K562 (cell line): Measurements from ENCODE around the gene SPRTN. TPM values are rescaled to one million over a fixed set of nuclear protein-coding genes. Genes with fewer than 3 reads are reported as not detected.

Experiments
- ATAC-seq: fragments of 200-7000 bp; cut with Tn5 transposase; 3 replicates; pipeline ENCODE4 v1.9.1; 2020; ENCODE audit warnings: moderate library complexity
- BruUV-seq: library from RNA; stranded (reverse); fragments of 400-500 nt; replicated peaks from 2 replicates; lab custom pipeline; 2021; lab: Mats Ljungman, UMichigan
- CTCF ChIA-PET: fragments of 300-600 bp; formaldehyde crosslinking; extraction: SDS; loops from one replicate; lab custom pipeline; 2021; ENCODE audit warnings: low intra/inter-chr PET ratio; lab: Yijun Ruan, JAX
- POLR2A ChIA-PET: fragments of 300-600, 350-650 bp; sonication (Branson Sonifier 250); formaldehyde crosslinking; extraction: SDS; loops from one replicate; lab custom pipeline; 2021; ENCODE audit warnings: antibody characterized with exemption, inconsistent platforms; lab: Yijun Ruan, JAX
- DNase-seq, 4 experiments: peaks; one replicate each; pipeline versions ENCODE4 v3.0.0 to v3.0.0-alpha.2; 2011 to 2018; ENCODE audit warnings: low spot score in 3 of 4, mixed read lengths in 3 of 4; ENCODE audit errors: extremely low read depth in 1 of 4
- FAIRE-seq: peaks from 2 replicates; lab custom pipeline; 2011; peaks lifted over from hg19 to GRCh38; lab: Jason Lieb, UNC
- H2AFZ ChIP-seq: 2 replicates; pipeline ENCODE4 v1.6.0; 2011; ENCODE audit warnings: low read depth, low read length, control low read depth, inconsistent platforms
- H3K27ac ChIP-seq: fragments of 200-600 bp; 3 replicates; pipeline ENCODE4 v1.8.0; 2011; ENCODE audit warnings: low read depth, mild to moderate bottlenecking, control low read depth, inconsistent platforms, low read length, moderate library complexity, mixed read lengths; ENCODE audit errors: extremely low read depth
- H3K27me3 ChIP-seq, 2 experiments: fragments of 300-600 bp in 1 of 2; 2 replicates in 1 of 2; 3 replicates in 1 of 2; pipeline versions ENCODE4 v1.6.0 to v1.8.0; 2011; ENCODE audit warnings: inconsistent platforms in 2 of 2, low read length in 2 of 2, mild to moderate bottlenecking in 1 of 2, mixed read lengths in 1 of 2, moderate library complexity in 1 of 2; ENCODE audit not compliant: control insufficient read depth in 2 of 2, insufficient read depth in 2 of 2
- H3K36me3 ChIP-seq: fragments of 300-600 bp; 3 replicates; pipeline ENCODE4 v1.8.0; 2011; ENCODE audit warnings: mild to moderate bottlenecking, low read length, inconsistent platforms; ENCODE audit not compliant: control insufficient read depth, insufficient read depth
- H3K4me1 ChIP-seq, 2 experiments: fragments of 200-600 bp in 1 of 2; replicated peaks in 1 of 2; 2 replicates in 1 of 2; 3 replicates in 1 of 2; pipeline versions ENCODE4 v1.5.1 to v1.8.0; 2011; ENCODE audit warnings: inconsistent platforms in 2 of 2, low read length in 2 of 2, mild to moderate bottlenecking in 1 of 2, mixed read lengths in 1 of 2, moderate library complexity in 1 of 2; ENCODE audit not compliant: control insufficient read depth in 2 of 2, insufficient read depth in 2 of 2
- H3K4me2 ChIP-seq: 2 replicates; pipeline ENCODE4 v1.6.1; 2011; ENCODE audit warnings: low read length, control low read depth, inconsistent platforms, mixed read lengths; ENCODE audit not compliant: insufficient read depth
- H3K4me3 ChIP-seq: fragments of 200-600 bp; sonication (generic), shearing (Covaris generic); 2 replicates; pipeline ENCODE4 v1.5.1; 2016; ENCODE audit warnings: control low read depth, inconsistent platforms
- H3K79me2 ChIP-seq: fragments of 200-600 bp; 3 replicates; pipeline ENCODE4 v1.8.0; 2011; ENCODE audit warnings: low read length, inconsistent platforms; ENCODE audit not compliant: control insufficient read depth, insufficient read depth
- H3K9ac ChIP-seq, 2 experiments: 2 replicates each; pipeline versions ENCODE4 v1.6.0 to v1.6.1; 2011; ENCODE audit warnings: low read depth in 2 of 2, low read length in 2 of 2, control low read depth in 1 of 2, inconsistent platforms in 1 of 2, mild to moderate bottlenecking in 1 of 2, mixed read lengths in 1 of 2; ENCODE audit not compliant: insufficient read depth in 1 of 2
- H3K9me1 ChIP-seq: one replicate; pipeline ENCODE4 v1.6.0; 2011; ENCODE audit warnings: inconsistent platforms, mild to moderate bottlenecking, low read length, moderate library complexity; ENCODE audit not compliant: control insufficient read depth, insufficient read depth
- H3K9me3 ChIP-seq: replicated peaks from 2 replicates; pipeline ENCODE4 v1.5.1; 2011; ENCODE audit warnings: low read depth, low read length, inconsistent platforms; ENCODE audit not compliant: control insufficient read depth, insufficient read depth
- H4K20me1 ChIP-seq: replicated peaks from 2 replicates; pipeline ENCODE4 v1.6.1; 2011; ENCODE audit warnings: low read length, inconsistent platforms, mixed read lengths; ENCODE audit not compliant: control insufficient read depth, insufficient read depth
- IFI16 ChIP-seq: fragments of 250-450 bp; sonication (Bioruptor Pico); IDR thresholded peaks from 2 replicates; pipeline ENCODE4 v2.1.2; 2022; ENCODE audit warnings: mild to moderate bottlenecking, inconsistent platforms
- NFE2 ChIP-seq: IDR thresholded peaks from 2 replicates; pipeline ENCODE4 v1.6.1; 2014; ENCODE audit warnings: antibody characterized with exemption, low read depth
- ZFPM2 ChIP-seq: fragments of 250-450 bp; sonication (Bioruptor Pico); IDR thresholded peaks from 2 replicates; pipeline ENCODE4 v1.5.1; 2022; ENCODE audit warnings: mild to moderate bottlenecking
- ZKSCAN1 ChIP-seq: fragments of 150-350 bp; IDR thresholded peaks from 2 replicates; pipeline ENCODE4 v1.6.1; 2016; ENCODE audit warnings: low read depth, low read length
- ZNF347 ChIP-seq: fragments of 450-650 bp; formaldehyde crosslinking; IDR thresholded peaks from 2 replicates; pipeline ENCODE4 v1.4.0; 2020; ENCODE audit warnings: low read depth, mild to moderate bottlenecking, moderate library complexity
- ZNF57 ChIP-seq: fragments of 450-650 bp; formaldehyde crosslinking; IDR thresholded peaks from 2 replicates; pipeline ENCODE4 v1.4.0; 2020; ENCODE audit warnings: mild to moderate bottlenecking, moderate library complexity
- ZNF584 ChIP-seq: fragments of 200-800 bp; sonication (Bioruptor generic); IDR thresholded peaks from 2 replicates; pipeline ENCODE4 v1.6.1; 2016; ENCODE audit warnings: low read depth, mild to moderate bottlenecking, missing genetic modification characterization, missing compliant biosample characterization
- WGBS: fragments of 100-300 bp; shearing (Covaris generic); methylation state at CpG from one replicate; pipeline ENCODE4 v1.1.6; 2016; ENCODE audit warnings: low coverage, mixed read lengths; ENCODE audit not compliant: insufficient coverage; ENCODE audit errors: missing lambda C conversion rate; 5-methylcytosine and 5-hydroxymethylcytosine counted together
- in situ Hi-C: fragments of 300-500 bp; cut with MboI; formaldehyde crosslinking; loops from 4 replicates; pipeline ENCODE4 v1.15.0; 2018; ENCODE audit warnings: inconsistent platforms, mixed read lengths
- intact Hi-C: fragments of 100-400 bp; cut with micrococcal nuclease; formaldehyde crosslinking; loops from 2 replicates; pipeline ENCODE4 v1.14.2; 2022
- polyA plus RNA-seq, 8 experiments: library from polyadenylated mRNA; depleted of rRNA in 4 of 8; stranded (reverse) in 5 of 8; unstranded in 3 of 8; fragments of >200 nt; fragmentation: Nextera tagmentation in 2 of 8; fragmentation: Illumina TruSeq in 1 of 8; extraction: Ambion mirVana in 2 of 8; extraction: Trizol in 1 of 8; gene quantifications; 2 replicates each; pipeline versions ENCODE4 v1.2.1 to v1.2.3, GENCODE V29; 2011 to 2014; ENCODE audit warnings: inconsistent platforms in 1 of 8, missing spikeins in 1 of 8
- total RNA-seq, 7 experiments: library from RNA; depleted of rRNA in 6 of 7; stranded (reverse); fragments of >200 nt in 6 of 7; fragmentation: Illumina TruSeq in 2 of 7; extraction: Trizol in 2 of 7; gene quantifications; 2 replicates each; pipeline versions ENCODE4 v1.2.1 to v1.2.3, GENCODE V29; 2011 to 2021; ENCODE audit warnings: low replicate concordance in 1 of 7
- TF ChIP-seq, protein P1 (sequence below): fragments of 450-650 bp; conservative IDR thresholded peaks from 2 replicates; pipeline ENCODE4 v1.6.1; 2016; ENCODE audit warnings: missing genetic modification characterization, low read depth, mild to moderate bottlenecking, missing compliant biosample characterization, moderate library complexity
- TF ChIP-seq, protein P2 (sequence below): fragments of 450-650 bp; formaldehyde crosslinking; IDR thresholded peaks from 2 replicates; pipeline ENCODE4 v1.4.0; 2020; ENCODE audit warnings: mild to moderate bottlenecking, mixed read lengths

The SPRTN gene
- total and polyA plus RNA-seq, 9 of the 15 experiments (the other 6 are each of a cell fraction or from before 2014, with no cell fraction given), result 8.1 to 32.5 (median 21.2) TPM

GRCh38 chr1:231376875-231377549 is 38.9 kb downstream of the SPRTN start:
- Histone ChIP-seq H3K27me3 (no peaks in the 10 kb centered on the region), H3K4me1 (0 out of 5 replicates have a peak, but pooled peaks cover 0 to 2% of the 10 kb centered on the region in 2 experiments), H3K79me2 (peaks cover 72% of the 10 kb centered on the region), H3K4me2 (no peak overlapping the region), H3K27ac (no peak overlapping the region), H3K36me3 (peaks cover 11% of the 10 kb centered on the region; the same call in 1 of the 3 replicates), H3K9me3 (no peaks in the 10 kb centered on the region), H4K20me1 (peaks cover 20% of the 10 kb centered on the region), H2AFZ (no peak overlapping the region), H3K9ac (no peak overlapping the region), H3K4me3 (no peak overlapping the region), H3K9me1 (no peaks in the 10 kb centered on the region)
- TF ChIP-seq ZFPM2 (CRISPR knock-in tag) (no peak), ZNF57 (CRISPR knock-in tag) (no peak), IFI16 (CRISPR knock-in tag) (no peak), ZNF347 (CRISPR knock-in tag) (no peak), ZNF584 (no peak), ZKSCAN1 (no peak), NFE2 (0 out of 2 replicates have a peak, but pooled peaks have one; percentile 22)
- TF ChIP-seq, protein P1, sequence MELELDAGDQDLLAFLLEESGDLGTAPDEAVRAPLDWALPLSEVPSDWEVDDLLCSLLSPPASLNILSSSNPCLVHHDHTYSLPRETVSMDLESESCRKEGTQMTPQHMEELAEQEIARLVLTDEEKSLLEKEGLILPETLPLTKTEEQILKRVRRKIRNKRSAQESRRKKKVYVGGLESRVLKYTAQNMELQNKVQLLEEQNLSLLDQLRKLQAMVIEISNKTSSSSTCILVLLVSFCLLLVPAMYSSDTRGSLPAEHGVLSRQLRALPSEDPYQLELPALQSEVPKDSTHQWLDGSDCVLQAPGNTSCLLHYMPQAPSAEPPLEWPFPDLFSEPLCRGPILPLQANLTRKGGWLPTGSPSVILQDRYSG (tag), result no peak
- TF ChIP-seq, protein P2, sequence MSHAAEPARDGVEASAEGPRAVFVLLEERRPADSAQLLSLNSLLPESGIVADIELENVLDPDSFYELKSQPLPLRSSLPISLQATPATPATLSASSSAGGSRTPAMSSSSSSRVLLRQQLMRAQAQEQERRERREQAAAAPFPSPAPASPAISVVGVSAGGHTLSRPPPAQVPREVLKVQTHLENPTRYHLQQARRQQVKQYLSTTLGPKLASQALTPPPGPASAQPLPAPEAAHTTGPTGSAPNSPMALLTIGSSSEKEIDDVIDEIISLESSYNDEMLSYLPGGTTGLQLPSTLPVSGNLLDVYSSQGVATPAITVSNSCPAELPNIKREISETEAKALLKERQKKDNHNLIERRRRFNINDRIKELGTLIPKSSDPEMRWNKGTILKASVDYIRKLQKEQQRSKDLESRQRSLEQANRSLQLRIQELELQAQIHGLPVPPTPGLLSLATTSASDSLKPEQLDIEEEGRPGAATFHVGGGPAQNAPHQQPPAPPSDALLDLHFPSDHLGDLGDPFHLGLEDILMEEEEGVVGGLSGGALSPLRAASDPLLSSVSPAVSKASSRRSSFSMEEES (CRISPR knock-in tag), result peak; percentile 82
- FAIRE-seq (no peak), ATAC-seq (peak; percentile 41), DNase-seq (no peak)
- ChIA-PET POLR2A (interaction anchor here (1.1 to 1.8 kb wide), 3 partner anchors 8 to 15 kb away, joined by 3 to 6 read pairs (median 4); no protein-coding TSS in a partner anchor), CTCF (no interaction called here)
- BruUV-seq, result no TSS peak
- in situ Hi-C loops, result no loop called here
- intact Hi-C loops, result no loop called here
- WGBS, result 73% methylated on average over 5 of the region's 5 CpGs
